CD4-positive, alpha-beta T cell treated with Interleukin-10 for 1 hour (primary cell): ENCODE results near the gene AHCY.
"Not testable (repeated sequence)": the region's sequence is repeated elsewhere in the genome, so short reads cannot be mapped to it uniquely, and the experiment has no call there.

Experiments
- DNase-seq: peaks from one replicate; pipeline ENCODE4 v3.0.0-alpha.2; 2020

Gene AHCY

DNA sequence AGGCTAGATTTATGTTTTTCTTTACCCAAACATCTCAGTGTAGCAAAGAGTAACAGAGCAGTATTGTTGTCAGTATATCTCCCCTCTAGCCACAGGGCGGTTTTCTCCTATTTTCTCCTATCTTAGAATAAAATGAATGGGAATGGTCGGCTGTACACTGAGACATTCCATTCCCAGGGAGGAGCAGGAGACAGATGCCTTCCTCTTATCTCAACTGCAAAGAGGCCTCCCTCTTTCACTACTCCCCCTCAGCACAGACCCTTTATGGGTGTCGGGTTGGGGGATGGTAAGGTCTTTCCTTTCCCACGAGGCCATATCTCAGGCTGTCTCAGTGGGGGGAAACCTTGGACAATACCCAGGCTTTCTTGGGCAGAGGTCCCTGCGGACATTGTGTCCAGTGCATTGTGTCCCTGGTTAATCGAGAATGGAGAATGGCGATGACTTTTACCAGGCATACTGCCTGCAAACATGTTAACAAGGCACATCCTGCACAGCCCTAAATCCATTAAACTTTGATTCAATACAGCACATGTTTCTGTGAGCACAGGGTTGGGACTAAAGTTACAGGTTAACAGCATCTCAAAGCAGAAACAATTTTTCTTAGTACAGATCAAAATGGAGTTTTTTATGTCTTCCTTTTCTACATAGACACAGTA is 50.6 kb downstream of the AHCY start:
- not testable (repeated sequence) for DNase-seq

DNA sequence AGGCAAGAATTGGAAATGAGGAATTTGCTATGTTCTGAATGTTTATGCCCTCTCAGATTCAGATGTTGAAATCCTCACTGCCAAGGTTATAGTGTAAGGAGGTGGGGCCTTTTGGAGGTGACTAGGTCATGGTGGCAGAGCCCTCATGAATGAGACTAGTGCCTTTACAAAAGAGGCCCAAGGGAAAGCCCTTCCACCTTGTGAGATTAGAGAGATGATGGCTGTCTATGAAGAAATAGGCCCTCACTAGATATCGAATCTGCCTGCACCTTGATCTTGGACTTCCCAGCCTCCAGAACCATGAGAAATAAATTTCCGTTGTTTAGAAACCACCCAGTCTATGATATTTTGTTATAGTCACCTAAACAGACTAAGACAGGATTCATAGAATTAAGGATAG is 51.5 kb downstream of the AHCY start:
- DNase-seq = no peak

DNA sequence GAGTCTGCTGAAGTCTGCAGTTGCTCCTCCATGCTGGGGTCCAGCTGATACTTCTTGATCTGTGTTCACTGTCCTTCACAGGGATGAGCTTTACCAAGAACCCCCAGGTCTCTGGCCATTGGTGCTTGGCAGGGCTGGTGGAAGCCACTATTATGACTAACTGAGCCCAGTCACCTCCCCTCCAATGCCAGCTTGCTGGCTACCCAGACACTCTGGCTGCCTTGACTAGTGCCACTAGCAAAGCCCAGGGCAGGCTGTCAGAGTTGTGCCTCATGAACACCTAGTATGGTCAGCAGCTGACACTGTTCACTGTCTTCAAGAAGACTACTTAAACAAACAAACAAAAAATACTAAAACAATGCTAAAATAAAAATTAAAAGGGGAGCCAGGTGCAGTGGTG is 53.1 kb downstream of the AHCY start:
- no peak for DNase-seq

DNA sequence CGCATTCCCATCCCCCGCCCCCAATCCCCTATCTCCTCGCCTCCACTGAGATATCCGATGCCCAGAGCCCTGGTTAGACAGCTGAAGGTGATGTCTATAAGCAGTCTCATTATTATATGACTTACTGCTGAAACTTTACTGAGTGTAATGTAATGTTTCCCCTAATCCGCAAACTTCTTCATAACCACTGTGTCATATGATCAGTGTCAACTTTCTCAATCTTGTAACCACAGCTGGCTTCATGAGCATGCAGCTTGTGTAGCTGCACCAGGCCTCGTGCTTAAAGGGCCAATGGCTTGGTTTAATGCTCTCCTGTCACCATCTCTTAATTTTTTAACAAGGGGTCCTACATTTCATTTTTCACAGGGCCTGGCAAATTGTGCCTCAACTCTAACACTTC is 53.9 kb downstream of the AHCY start:
- DNase-seq = no peak

- DNase-seq = no peak
These were observed 57.0 kb downstream of the AHCY start for GRCh38 chr20:34246126-34246626.

DNA sequence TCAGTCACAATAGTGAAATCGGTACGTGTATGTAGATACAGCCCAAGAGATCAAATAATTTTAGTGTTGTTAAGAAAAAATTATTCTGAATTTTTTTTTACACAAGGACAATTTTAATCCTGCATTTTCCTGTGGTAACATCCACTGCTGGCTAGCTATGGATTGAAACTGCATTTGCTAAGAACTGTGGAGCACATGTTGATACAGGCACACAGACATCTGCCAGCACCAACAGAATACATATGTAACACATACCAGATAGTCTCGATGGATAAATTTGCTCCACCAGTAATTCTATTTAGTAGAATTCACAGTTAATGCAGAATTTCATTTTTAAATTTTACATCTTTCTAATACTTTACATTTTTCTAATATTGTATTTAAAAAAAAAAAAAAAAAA is 59.8 kb downstream of the AHCY start:
- DNase-seq = no peak

- no peak for DNase-seq
These were observed 60.3 kb downstream of the AHCY start for GRCh38 chr20:34242879-34243278.

DNA sequence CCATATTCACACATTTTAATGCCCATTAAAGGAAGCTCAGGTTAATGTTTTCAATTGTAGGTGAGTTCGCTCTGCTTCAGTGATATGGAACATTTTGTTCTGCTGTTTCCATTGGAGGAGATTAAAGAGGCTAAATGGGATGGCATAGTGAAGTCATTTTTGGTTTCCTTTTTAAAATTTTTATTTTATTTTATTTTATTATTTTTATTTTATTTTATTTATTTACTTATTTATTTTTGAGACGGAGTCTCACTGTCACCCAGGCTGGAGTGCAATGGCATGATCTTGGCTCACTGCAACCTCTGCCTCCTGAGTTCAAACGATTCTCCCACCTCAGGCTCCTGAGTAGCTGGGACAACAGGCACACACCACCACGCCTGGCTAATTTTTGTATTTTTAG is 61.1 kb downstream of the AHCY start:
- DNase-seq = not testable (repeated sequence)

DNA sequence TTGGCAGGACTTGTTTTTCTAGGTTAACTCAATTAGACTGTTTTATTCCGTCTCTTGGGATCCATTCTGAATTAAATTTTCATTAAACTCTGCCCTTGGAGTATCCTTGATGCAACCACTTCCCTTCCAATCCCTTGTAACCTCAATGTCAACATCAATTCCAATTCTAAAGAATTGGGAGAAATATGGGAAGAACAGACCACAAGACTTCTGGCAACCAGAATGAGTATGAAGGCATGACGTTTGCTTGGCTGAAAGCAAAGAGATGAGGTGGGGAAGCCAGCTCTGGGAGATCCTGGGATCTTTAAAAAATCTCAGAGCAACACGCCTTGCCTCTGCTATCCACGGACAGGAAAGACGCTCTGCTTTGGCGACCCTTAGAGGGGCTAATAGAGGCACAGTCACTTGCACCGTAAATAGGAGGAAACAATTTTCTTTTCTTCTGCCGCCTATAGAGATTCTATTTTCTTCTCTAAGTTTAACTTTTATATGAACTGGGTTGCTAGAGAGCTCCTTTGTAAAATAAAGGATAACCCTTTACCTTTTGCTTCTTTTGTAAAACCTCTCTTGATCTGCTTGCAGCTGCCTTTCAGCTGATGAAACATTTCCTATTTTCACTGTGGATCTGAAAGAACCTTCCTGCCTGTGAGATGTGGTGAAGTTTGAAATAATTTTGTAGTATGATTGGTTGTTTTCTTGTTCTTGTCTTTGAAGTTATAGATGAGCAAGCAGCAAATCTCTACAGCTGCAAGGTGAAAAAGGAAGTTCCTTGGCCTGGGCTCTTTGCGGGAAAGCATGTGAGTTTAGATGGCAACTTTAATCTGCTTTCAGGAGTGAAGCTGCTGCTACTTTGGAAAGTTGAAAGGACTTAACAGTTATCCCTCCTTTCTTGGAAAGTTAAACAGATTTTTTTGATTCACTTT is 62.2 kb downstream of the AHCY start, which contains the start of gene ASIP:
Gene ASIP (plus strand): TSS at position 731 of the 923 bp plus-strand sequence. CDS start 18,952 bp downstream, outside the sequence.
- no peak for DNase-seq

GRCh38 chr20:34240121-34240520 is 63.0 kb downstream of the AHCY start:
- DNase-seq = no peak

- DNase-seq = no peak
These were observed 65.2 kb downstream of the AHCY start for GRCh38 chr20:34237942-34238341.

DNA sequence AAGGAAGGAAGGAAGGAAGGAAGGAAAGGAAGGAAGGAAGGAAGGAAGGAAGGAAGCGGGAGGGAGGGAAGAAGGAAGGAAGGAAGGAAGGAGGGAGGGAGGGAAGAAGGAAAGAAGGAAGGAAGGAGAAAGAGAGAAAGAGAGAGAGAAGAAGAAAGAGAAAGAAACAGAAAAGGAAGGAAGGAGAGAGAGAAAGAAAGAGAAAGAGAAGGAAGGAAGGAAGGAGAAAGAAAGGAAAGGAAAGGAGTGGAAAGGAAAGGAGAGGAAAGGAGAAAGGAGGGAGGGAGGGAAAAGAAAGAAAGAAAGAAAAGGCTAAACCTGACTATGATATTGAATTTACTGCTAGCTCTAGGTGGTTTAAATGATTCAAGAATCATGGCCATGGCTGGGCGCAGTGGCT is 67.3 kb downstream of the AHCY start:
- no peak for DNase-seq

- DNase-seq = no peak
These were observed 69.5 kb downstream of the AHCY start for GRCh38 chr20:34233687-34234086.

DNA sequence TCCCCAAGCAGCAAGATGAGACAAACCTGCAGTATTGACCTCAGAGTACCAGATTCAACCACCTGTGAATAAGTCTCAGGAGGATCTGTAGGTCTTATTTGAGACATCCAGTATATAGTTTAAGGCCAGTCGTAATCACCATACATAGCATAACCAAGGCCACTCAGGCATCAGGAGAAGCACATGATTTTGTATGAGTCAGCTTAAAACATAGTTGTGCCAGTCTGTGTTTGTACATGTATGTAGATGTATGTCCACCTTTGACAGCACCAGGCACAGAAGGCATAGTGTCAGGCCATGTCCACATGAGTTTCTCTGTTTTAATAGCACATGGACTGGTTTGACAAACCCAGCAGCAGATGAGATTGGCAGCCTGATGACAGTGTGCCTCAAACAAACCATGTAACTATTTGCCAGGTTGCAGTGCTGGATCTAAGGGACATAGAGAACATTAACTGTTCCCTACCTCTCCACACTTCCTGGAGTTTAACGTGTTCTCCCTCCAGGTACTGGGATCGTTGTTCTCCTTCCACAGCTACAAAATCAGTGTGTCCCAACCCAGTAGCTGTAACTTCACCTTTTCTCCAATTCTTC is 70.6 kb downstream of the AHCY start:
- DNase-seq = no peak

DNA sequence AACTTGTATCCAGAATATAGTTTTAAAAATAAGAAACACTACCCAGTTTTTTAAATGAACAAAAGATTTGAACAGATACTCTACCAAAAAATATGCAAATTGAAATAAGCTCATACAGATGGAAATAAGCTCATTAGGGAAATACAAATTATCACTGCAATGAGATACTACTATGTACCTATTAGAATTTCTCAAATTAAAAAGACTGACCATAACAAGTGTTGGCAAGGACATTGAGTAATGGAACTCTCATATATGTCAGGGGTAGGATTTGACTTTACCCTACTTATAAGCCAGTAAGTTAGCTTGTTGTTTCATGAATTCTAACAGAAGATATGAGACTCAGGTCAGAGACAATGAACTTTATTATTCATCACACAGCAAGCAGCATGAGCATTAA is 71.5 kb downstream of the AHCY start:
- DNase-seq = no peak
